ENCODE results near the gene ADGRL4. TPM values are rescaled to one million over a fixed set of nuclear protein-coding genes. Genes with fewer than 3 reads are reported as not detected.

Gene ADGRL4
- total and polyA plus RNA-seq, 2 of the 13 experiments (the other 11 are each of a cell fraction or from before 2014, with no cell fraction given) = not detected

- TF ChIP-seq, protein P1, sequence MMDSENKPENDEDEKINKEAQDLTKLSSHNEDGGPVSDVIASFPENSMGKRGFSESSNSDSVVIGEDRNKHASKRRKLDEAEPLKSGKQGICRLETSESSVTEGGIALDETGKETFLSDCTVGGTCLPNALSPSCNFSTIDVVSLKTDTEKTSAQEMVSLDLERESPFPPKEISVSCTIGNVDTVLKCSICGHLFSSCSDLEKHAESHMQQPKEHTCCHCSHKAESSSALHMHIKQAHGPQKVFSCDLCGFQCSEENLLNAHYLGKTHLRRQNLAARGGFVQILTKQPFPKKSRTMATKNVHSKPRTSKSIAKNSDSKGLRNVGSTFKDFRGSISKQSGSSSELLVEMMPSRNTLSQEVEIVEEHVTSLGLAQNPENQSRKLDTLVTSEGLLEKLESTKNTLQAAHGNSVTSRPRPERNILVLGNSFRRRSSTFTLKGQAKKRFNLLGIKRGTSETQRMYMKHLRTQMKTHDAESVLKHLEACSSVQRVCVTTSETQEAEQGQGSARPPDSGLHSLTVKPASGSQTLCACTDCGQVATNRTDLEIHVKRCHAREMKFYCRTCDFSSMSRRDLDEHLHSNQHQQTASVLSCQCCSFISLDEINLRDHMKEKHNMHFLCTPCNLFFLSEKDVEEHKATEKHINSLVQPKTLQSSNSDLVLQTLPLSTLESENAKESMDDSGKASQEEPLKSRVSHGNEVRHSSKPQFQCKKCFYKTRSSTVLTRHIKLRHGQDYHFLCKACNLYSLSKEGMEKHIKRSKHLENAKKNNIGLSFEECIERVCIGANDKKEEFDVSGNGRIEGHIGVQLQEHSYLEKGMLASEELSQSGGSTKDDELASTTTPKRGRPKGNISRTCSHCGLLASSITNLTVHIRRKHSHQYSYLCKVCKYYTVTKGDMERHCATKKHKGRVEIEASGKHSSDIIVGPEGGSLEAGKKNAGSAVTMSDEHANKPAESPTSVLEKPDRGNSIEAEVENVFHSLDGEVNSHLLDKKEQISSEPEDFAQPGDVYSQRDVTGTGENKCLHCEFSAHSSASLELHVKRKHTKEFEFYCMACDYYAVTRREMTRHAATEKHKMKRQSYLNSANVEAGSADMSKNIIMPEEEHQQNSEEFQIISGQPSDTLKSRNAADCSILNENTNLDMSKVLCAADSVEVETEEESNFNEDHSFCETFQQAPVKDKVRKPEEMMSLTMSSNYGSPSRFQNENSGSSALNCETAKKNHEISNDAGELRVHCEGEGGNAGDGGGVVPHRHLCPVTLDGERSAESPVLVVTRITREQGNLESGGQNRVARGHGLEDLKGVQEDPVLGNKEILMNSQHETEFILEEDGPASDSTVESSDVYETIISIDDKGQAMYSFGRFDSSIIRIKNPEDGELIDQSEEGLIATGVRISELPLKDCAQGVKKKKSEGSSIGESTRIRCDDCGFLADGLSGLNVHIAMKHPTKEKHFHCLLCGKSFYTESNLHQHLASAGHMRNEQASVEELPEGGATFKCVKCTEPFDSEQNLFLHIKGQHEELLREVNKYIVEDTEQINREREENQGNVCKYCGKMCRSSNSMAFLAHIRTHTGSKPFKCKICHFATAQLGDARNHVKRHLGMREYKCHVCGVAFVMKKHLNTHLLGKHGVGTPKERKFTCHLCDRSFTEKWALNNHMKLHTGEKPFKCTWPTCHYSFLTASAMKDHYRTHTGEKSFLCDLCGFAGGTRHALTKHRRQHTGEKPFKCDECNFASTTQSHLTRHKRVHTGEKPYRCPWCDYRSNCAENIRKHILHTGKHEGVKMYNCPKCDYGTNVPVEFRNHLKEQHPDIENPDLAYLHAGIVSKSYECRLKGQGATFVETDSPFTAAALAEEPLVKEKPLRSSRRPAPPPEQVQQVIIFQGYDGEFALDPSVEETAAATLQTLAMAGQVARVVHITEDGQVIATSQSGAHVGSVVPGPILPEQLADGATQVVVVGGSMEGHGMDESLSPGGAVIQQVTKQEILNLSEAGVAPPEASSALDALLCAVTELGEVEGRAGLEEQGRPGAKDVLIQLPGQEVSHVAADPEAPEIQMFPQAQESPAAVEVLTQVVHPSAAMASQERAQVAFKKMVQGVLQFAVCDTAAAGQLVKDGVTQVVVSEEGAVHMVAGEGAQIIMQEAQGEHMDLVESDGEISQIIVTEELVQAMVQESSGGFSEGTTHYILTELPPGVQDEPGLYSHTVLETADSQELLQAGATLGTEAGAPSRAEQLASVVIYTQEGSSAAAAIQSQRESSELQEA (CRISPR knock-in tag; IDR thresholded peaks at IDR 0.05; ENCODE audit: not compliant biosample characterization) = no peak
These were observed 4.1 kb upstream of the ADGRL4 start (continued) for GRCh38 chr1:79010589-79010988.

GRCh38 chr1:79005945-79006344 lies 585 bp downstream of the ADGRL4 start:
- Histone ChIP-seq H3K27ac (ENCODE audit: extremely low read length, insufficient read depth, low read length) (no peak overlapping the region), H4K20me1 (ENCODE audit: insufficient read depth, low read length) (no peaks in the 10 kb centered on the region), H3K4me2 (ENCODE audit: low read depth, low read length) (no peak overlapping the region), H3K79me2 (ENCODE audit: insufficient read depth, low read length) (no peaks in the 10 kb centered on the region), H3K36me3 (replicated peaks in 1 of 2; ENCODE audit: control insufficient read depth in 1 of 2, insufficient read depth in 2 of 2, low read length in 2 of 2) (no peaks in the 10 kb centered on the region), H3K9ac (ENCODE audit: insufficient read depth, low read depth, low read length) (no peak overlapping the region), H3K27me3 (ENCODE audit: control insufficient read depth in 1 of 2, insufficient read depth in 2 of 2, low read length in 2 of 2) (no peaks in the 10 kb centered on the region), H2AFZ (ENCODE audit: low read length) (no peak overlapping the region), H3K4me1 (ENCODE audit: insufficient read depth, low read length) (no peaks in the 10 kb centered on the region), H3K4me3 (replicated peaks in 1 of 3; ENCODE audit: insufficient read depth in 1 of 3, low read depth in 2 of 3, low read length in 3 of 3) (no peak overlapping the region), H3K9me3 (ENCODE audit: low read length) (peaks cover 57% of the 10 kb centered on the region)
- ChIA-PET POLR2A (no interaction called here), CTCF (ENCODE audit: low intra/inter-chr PET ratio, low total read pairs) (no interaction called here)
- no TSS peak for BruUV-seq (replicated peaks)
- in situ Hi-C loops (cut with HindIII; ENCODE audit: extremely low pct_ligation_motif_present, low pct_unique_long_range_greater_than_20kb) = no loop called here
- FAIRE-seq = no peak
- no peak for DNase-seq (ENCODE audit: low spot score)
- no peak for ATAC-seq
- WGBS (ENCODE audit: low lambda C conversion rate) = 5% methylated on average over 4 of the region's 4 CpGs
- intact Hi-C loops (cut with micrococcal nuclease; ENCODE audit: unreplicated experiment) = no loop called here
- TF ChIP-seq BRCA1 (CRISPR knock-in tag; IDR thresholded peaks at IDR 0.05) (no peak), SP5 (CRISPR knock-in tag; IDR thresholded peaks at IDR 0.05; ENCODE audit: borderline replicate concordance, low read depth) (no peak), RCOR2 (CRISPR knock-in tag; IDR thresholded peaks at IDR 0.05) (no peak), ZNF563 (CRISPR knock-in tag; IDR thresholded peaks at IDR 0.05) (no peak)
- TF ChIP-seq, protein P2, sequence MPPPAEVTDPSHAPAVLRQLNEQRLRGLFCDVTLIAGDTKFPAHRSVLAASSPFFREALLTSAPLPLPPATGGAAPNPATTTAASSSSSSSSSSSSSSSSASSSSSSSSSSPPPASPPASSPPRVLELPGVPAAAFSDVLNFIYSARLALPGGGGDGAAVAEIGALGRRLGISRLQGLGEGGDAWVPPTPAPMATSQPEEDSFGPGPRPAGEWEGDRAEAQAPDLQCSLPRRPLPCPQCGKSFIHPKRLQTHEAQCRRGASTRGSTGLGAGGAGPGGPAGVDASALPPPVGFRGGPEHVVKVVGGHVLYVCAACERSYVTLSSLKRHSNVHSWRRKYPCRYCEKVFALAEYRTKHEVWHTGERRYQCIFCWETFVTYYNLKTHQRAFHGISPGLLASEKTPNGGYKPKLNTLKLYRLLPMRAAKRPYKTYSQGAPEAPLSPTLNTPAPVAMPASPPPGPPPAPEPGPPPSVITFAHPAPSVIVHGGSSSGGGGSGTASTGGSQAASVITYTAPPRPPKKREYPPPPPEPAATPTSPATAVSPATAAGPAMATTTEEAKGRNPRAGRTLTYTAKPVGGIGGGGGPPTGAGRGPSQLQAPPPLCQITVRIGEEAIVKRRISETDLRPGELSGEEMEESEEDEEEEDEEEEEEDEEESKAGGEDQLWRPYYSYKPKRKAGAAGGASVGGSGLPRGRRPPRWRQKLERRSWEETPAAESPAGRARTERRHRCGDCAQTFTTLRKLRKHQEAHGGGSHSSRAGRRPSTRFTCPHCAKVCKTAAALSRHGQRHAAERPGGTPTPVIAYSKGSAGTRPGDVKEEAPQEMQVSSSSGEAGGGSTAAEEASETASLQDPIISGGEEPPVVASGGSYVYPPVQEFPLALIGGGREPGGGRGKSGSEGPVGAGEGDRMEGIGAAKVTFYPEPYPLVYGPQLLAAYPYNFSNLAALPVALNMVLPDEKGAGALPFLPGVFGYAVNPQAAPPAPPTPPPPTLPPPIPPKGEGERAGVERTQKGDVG (CRISPR knock-in tag; IDR thresholded peaks at IDR 0.05; ENCODE audit: borderline replicate concordance) = no peak
- TF ChIP-seq, protein P3, sequence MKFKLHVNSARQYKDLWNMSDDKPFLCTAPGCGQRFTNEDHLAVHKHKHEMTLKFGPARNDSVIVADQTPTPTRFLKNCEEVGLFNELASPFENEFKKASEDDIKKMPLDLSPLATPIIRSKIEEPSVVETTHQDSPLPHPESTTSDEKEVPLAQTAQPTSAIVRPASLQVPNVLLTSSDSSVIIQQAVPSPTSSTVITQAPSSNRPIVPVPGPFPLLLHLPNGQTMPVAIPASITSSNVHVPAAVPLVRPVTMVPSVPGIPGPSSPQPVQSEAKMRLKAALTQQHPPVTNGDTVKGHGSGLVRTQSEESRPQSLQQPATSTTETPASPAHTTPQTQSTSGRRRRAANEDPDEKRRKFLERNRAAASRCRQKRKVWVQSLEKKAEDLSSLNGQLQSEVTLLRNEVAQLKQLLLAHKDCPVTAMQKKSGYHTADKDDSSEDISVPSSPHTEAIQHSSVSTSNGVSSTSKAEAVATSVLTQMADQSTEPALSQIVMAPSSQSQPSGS (CRISPR knock-in tag; IDR thresholded peaks at IDR 0.05) = no peak
